CD4-positive, alpha-beta T cell treated with Interleukin-1 beta for 1 hour (primary cell): ENCODE data around the gene RPL32.
"Not testable (repeated sequence)": the region's sequence is repeated elsewhere in the genome, so short reads cannot be mapped to it uniquely, and the experiment has no call there.

Experiments used
- DNase-seq, 2 donors: peaks; one replicate each; pipeline ENCODE4 v3.0.0-alpha.2; 2020 to 2022

Gene RPL32

GRCh38 chr3:12868039-12869034, 27.0 kb upstream of the RPL32 start:
- DNase-seq, result peak; percentile 59 to 67

GRCh38 chr3:12866836-12867235, 25.5 kb upstream of the RPL32 start:
- no peak for DNase-seq

- no peak for DNase-seq
Observed at GRCh38 chr3:12865271-12865670, 23.9 kb upstream of the RPL32 start.

GRCh38 chr3:12862387-12862786, 21.0 kb upstream of the RPL32 start:
- DNase-seq, result no peak

GRCh38 chr3:12861611-12862010, 20.2 kb upstream of the RPL32 start:
- no peak for DNase-seq

GRCh38 chr3:12859840-12860239, 18.5 kb upstream of the RPL32 start:
- DNase-seq, result no peak

- no peak for DNase-seq
Observed at GRCh38 chr3:12856626-12857025, 15.3 kb upstream of the RPL32 start.

GRCh38 chr3:12854565-12854964, 13.2 kb upstream of the RPL32 start:
- DNase-seq, result no peak

- DNase-seq, result not testable (repeated sequence)
Observed at GRCh38 chr3:12853847-12854246, 12.5 kb upstream of the RPL32 start.

- DNase-seq, result no peak
Observed at GRCh38 chr3:12852201-12852600, 10.8 kb upstream of the RPL32 start.

- no peak for DNase-seq
Observed at GRCh38 chr3:12845811-12846210, 4.4 kb upstream of the RPL32 start.

GRCh38 chr3:12842469-12842868, 1.1 kb upstream of the RPL32 start:
- DNase-seq, result no peak

GRCh38 chr3:12841970-12842328, 584 bp upstream of the RPL32 start:
- DNase-seq, result no peak

GRCh38 chr3:12840591-12841148, 695 bp downstream of the RPL32 start:
- peak in 1 of 2 donors; percentile 38 for DNase-seq

GRCh38 chr3:12840148-12840547, 1.2 kb downstream of the RPL32 start:
- DNase-seq, result not testable (repeated sequence)

- no peak for DNase-seq
Observed at GRCh38 chr3:12839156-12839946, 2.0 kb downstream of the RPL32 start.

- DNase-seq, result no peak
Observed at GRCh38 chr3:12838179-12838965, 3.0 kb downstream of the RPL32 start.

- no peak for DNase-seq
Observed at GRCh38 chr3:12837295-12837986, 3.9 kb downstream of the RPL32 start.

- DNase-seq, result no peak
Observed at GRCh38 chr3:12835052-12835665, 6.2 kb downstream of the RPL32 start.

- DNase-seq, result no peak
Observed at GRCh38 chr3:12833222-12834161, 7.9 kb downstream of the RPL32 start.
